Caco-2 (cell line): Measurements from ENCODE around the gene MED19. TPM values are rescaled to one million over a fixed set of nuclear protein-coding genes. Genes with fewer than 3 reads are reported as not detected.
A peak's percentile ranks its signal among the peaks of the same experiment; 100 is the strongest.

Source experiments
- BruUV-seq: library from RNA; stranded (reverse); fragments of 400-500 nt; replicated peaks from 2 replicates; lab custom pipeline; 2021; lab: Mats Ljungman, UMichigan
- CTCF ChIA-PET: fragments of 300-600 bp; sonication (Branson Sonifier 250); formaldehyde crosslinking; loops from one replicate; lab custom pipeline; 2022; ENCODE audit warnings: antibody characterized with exemption; lab: Charles Lee
- POLR2A ChIA-PET: fragments of 300-600 bp; sonication (Branson Sonifier 250); formaldehyde crosslinking; loops from one replicate; lab custom pipeline; 2022; ENCODE audit warnings: antibody characterized with exemption; lab: Charles Lee
- DNase-seq, 2 experiments: peaks; one replicate each; pipeline versions ENCODE4 v3.0.0 to v3.0.0-alpha.2; 2020 to 2022
- H3K27me3 ChIP-seq: replicated peaks from 2 replicates; pipeline ENCODE4 v1.6.0; 2011; ENCODE audit warnings: low read length; ENCODE audit not compliant: control insufficient read depth, insufficient read depth
- H3K36me3 ChIP-seq: 2 replicates; pipeline ENCODE4 v1.5.1; 2011; ENCODE audit warnings: low read length; ENCODE audit not compliant: control insufficient read depth, insufficient read depth
- H3K4me1 ChIP-seq: fragments of 250-450 bp; sonication (Bioruptor Pico); 2 replicates; pipeline ENCODE4 v1.5.1; 2020; ENCODE audit warnings: mild to moderate bottlenecking
- H3K4me3 ChIP-seq: 2 replicates; pipeline ENCODE4 v1.5.1; 2011; ENCODE audit warnings: low read depth, mild to moderate bottlenecking, control low read depth, low read length
- H3K9me3 ChIP-seq: fragments of 250-450 bp; sonication (Bioruptor Pico); 2 replicates; pipeline ENCODE4 v1.5.1; 2020; ENCODE audit warnings: mild to moderate bottlenecking, moderate library complexity
- H3K27ac Mint-ChIP-seq: one replicate; pipeline ENCODE4 v1.8.0; 2022; ENCODE audit warnings: mixed read lengths; ENCODE audit not compliant: unreplicated experiment
- H3K27me3 Mint-ChIP-seq: one replicate; pipeline ENCODE4 v1.8.0; 2022; ENCODE audit warnings: mixed read lengths; ENCODE audit not compliant: insufficient read depth, unreplicated experiment
- H3K36me3 Mint-ChIP-seq: one replicate; pipeline ENCODE4 v1.8.0; 2022; ENCODE audit warnings: mild to moderate bottlenecking, mixed read lengths; ENCODE audit not compliant: insufficient read depth, unreplicated experiment
- H3K4me1 Mint-ChIP-seq: one replicate; pipeline ENCODE4 v1.8.0; 2022; ENCODE audit warnings: low read depth, mixed read lengths; ENCODE audit not compliant: unreplicated experiment
- H3K4me3 Mint-ChIP-seq: one replicate; pipeline ENCODE4 v1.8.0; 2022; ENCODE audit warnings: mild to moderate bottlenecking, moderate library complexity, mixed read lengths; ENCODE audit not compliant: unreplicated experiment
- H3K9me3 Mint-ChIP-seq: one replicate; pipeline ENCODE4 v1.8.0; 2022; ENCODE audit warnings: mixed read lengths; ENCODE audit not compliant: unreplicated experiment
- intact Hi-C: fragments of 100-400 bp; cut with micrococcal nuclease; formaldehyde crosslinking; loops from one replicate; pipeline ENCODE4 v1.10.0; 2022; ENCODE audit not compliant: unreplicated experiment
- total RNA-seq: library from RNA; stranded (reverse); gene quantifications from 2 replicates; pipeline ENCODE4 v1.2.3, GENCODE V29; 2022
- TF ChIP-seq, protein P1 (sequence below), 2 experiments: fragments of 200-600 bp in 1 of 2; IDR thresholded peaks; 1 replicate in 1 of 2; 2 replicates in 1 of 2; pipeline versions ENCODE4 v1.5.1 to v1.8.0; 2011 to 2022; ENCODE audit warnings: antibody characterized with exemption in 1 of 2, control low read depth in 1 of 2, inconsistent platforms in 1 of 2, low read depth in 1 of 2, low read length in 1 of 2, mild to moderate bottlenecking in 1 of 2, moderate library complexity in 1 of 2; ENCODE audit not compliant: insufficient read depth in 1 of 2, severe bottlenecking in 1 of 2, unreplicated experiment in 1 of 2

The MED19 gene
- total RNA-seq, 1 experiment from 2014 or later = 29.7 TPM

DNA sequence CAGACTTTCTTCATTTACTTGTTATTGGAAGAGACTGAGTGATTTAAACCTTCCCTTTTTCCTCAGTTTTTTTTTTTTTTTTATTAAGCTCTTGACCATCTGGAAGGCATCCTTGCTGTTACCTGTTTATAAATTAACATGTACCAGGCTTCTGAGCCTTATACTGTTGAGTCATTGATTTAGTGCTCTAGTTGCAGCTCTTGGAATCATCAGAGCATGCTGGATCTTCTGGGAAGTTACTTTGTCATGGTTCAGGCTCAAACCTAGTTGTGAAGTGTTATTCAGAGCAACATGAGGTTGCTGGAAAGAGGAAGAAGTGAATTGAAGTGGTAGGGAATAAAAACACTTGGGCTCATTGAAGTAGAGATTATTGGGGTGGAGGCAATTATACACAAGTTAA, 37.8 kb downstream of the MED19 start:
- DNase-seq = no peak
- Histone ChIP-seq H3K9me3 (no peaks in the 10 kb centered on the region), H3K4me1 (peaks cover 14% of the 10 kb centered on the region), H3K36me3 (no peaks in the 10 kb centered on the region; the same call in 1 of the 2 replicates), H3K4me3 (no peak overlapping the region), H3K27me3 (no peaks in the 10 kb centered on the region)
- BruUV-seq = no TSS peak
- Mint-ChIP-seq H3K36me3 (peaks cover 65% of the 10 kb centered on the region), H3K4me3 (no peak overlapping the region), H3K9me3 (no peaks in the 10 kb centered on the region), H3K27me3 (no peaks in the 10 kb centered on the region), H3K4me1 (peaks cover 23% of the 10 kb centered on the region), H3K27ac (peak overlapping the region; percentile 11)
- ChIA-PET POLR2A (interaction anchor here (0.5 to 1.7 kb wide), 2 partner anchors 33 to 38 kb away, joined by 4 to 9 read pairs; partner anchors contain the start of genes MED19 and TMX2), CTCF (no interaction called here)
- TF ChIP-seq, protein P1, sequence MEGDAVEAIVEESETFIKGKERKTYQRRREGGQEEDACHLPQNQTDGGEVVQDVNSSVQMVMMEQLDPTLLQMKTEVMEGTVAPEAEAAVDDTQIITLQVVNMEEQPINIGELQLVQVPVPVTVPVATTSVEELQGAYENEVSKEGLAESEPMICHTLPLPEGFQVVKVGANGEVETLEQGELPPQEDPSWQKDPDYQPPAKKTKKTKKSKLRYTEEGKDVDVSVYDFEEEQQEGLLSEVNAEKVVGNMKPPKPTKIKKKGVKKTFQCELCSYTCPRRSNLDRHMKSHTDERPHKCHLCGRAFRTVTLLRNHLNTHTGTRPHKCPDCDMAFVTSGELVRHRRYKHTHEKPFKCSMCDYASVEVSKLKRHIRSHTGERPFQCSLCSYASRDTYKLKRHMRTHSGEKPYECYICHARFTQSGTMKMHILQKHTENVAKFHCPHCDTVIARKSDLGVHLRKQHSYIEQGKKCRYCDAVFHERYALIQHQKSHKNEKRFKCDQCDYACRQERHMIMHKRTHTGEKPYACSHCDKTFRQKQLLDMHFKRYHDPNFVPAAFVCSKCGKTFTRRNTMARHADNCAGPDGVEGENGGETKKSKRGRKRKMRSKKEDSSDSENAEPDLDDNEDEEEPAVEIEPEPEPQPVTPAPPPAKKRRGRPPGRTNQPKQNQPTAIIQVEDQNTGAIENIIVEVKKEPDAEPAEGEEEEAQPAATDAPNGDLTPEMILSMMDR (IDR thresholded peaks at IDR 0.05; ENCODE audit: insufficient read depth in 1 of 2, low read depth in 1 of 2, low read length in 1 of 2, severe bottlenecking in 1 of 2, unreplicated experiment in 1 of 2) = no peak
- intact Hi-C loops = no loop called here

DNA sequence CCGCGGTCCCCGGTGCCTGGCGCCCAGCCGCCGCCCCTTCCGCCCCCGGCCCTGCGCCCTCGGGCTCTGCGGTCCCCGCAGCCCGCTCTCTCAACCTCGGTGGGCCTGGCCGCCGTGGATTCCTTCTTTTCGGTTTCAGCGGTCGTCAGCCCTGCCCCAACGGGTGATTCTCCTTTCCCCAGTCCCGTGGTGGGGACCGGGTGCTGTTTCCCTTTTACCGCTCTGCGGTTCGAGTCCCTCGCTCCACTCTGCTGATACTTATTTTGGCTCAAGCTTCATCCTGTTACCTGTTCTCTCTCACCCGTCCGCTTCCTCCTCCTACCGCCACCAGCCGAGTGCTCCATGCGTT, 43.6 kb downstream of the MED19 start:
- no peak for DNase-seq
- Histone ChIP-seq H3K4me1 (peaks cover 14% of the 10 kb centered on the region; the same call in 1 of the 2 replicates), H3K27me3 (no peaks in the 10 kb centered on the region), H3K9me3 (no peaks in the 10 kb centered on the region), H3K4me3 (peak overlapping the region; percentile 74), H3K36me3 (no peaks in the 10 kb centered on the region; the same call in 1 of the 2 replicates)
- POLR2A ChIA-PET = no interaction called here
- no TSS peak for BruUV-seq
- Mint-ChIP-seq H3K36me3 (peaks cover 34% of the 10 kb centered on the region), H3K4me3 (peak overlapping the region; percentile 99), H3K9me3 (no peaks in the 10 kb centered on the region), H3K4me1 (peaks cover 17% of the 10 kb centered on the region), H3K27ac (peak overlapping the region; percentile 100), H3K27me3 (no peaks in the 10 kb centered on the region)
- CTCF ChIA-PET = interaction anchor here (1.0 kb wide), 1 partner anchor 24 kb away, joined by 3 read pairs; no protein-coding TSS in a partner anchor
- TF ChIP-seq, protein P1 (IDR thresholded peaks at IDR 0.05; ENCODE audit: insufficient read depth in 1 of 2, low read depth in 1 of 2, low read length in 1 of 2, severe bottlenecking in 1 of 2, unreplicated experiment in 1 of 2) = no peak
- intact Hi-C loops = loop anchor here (2.0 kb wide), 1 partner anchor 14 kb away; no protein-coding TSS in a partner anchor

DNA sequence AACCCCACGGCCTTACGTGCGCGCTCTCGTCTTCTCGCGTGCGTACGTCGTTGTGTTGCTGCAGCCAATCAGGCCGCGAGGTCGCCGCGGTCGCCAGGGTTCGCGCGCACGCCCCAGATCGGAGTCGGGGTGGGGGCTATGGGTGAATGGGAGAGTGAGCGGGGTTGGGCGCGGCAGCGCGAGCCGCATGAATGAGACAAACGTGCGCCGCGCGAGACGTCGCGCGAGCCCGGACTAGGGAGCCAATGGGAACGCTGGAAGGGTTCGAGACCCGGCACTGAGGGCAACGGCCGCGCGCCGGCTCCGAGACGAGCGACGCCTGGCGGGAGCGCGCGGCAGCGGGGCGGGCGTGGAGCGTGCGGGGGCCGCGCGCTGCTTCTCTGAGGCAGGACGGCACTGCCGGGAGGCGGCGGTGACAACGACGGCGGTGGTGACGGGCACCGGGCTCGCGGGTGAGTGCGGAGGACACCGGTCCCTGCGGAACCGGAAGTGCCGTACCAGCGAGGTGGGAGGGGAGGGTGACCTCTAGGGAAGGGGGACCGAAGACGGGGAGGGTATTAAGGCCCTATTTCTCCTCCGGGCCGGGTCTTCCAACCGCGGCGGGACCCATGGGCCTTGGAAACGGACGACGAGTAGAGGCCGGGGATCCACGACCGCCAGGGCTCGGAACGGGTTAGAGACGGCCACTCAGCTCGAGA, 44.1 kb downstream of the MED19 start, which contains the start of gene ZDHHC5:
ZDHHC5 (plus strand) TSS at position 379 of the 698 bp plus-strand sequence. CDS start 4,977 bp downstream, outside the sequence.
- peak within 1 kb of the TSS; percentile 74 for H3K4me3 ChIP-seq
- TF ChIP-seq, protein P1 (IDR thresholded peaks at IDR 0.05; ENCODE audit: insufficient read depth in 1 of 2, low read depth in 1 of 2, low read length in 1 of 2, severe bottlenecking in 1 of 2, unreplicated experiment in 1 of 2) = peak; percentile 4 to 46
- Mint-ChIP-seq H3K27ac (peak within 1 kb of the TSS; percentile 100), H3K4me3 (peak within 1 kb of the TSS; percentile 99), H3K36me3 (peaks cover 30% of the 10 kb centered on the region), H3K27me3 (no peaks in the 10 kb centered on the region), H3K9me3 (no peaks in the 10 kb centered on the region), H3K4me1 (peaks cover 12% of the 10 kb centered on the region)
- intact Hi-C loops = loop anchor here (1.0 to 2.0 kb wide), 5 partner anchors 11 to 911 kb away; partner anchors contain the start of genes CLP1, MED19, SELENOH and TMX2
- H3K27me3 ChIP-seq = no peaks in the 10 kb centered on the region
- peaks cover 14% of the 10 kb centered on the region; the same call in 1 of the 2 replicates for H3K4me1 ChIP-seq
- POLR2A ChIA-PET = no interaction called here
- no TSS peak for BruUV-seq
- no peaks in the 10 kb centered on the region for H3K36me3 ChIP-seq
- CTCF ChIA-PET = interaction anchor here (1.0 kb wide), 1 partner anchor 23 kb away, joined by 3 read pairs; no protein-coding TSS in a partner anchor
- peak; percentile 100 for DNase-seq
- H3K9me3 ChIP-seq = no peaks in the 10 kb centered on the region
